Left hindlimb (tissue), 1 donor: ENCODE results near the gene G6PC1.
"Not testable (repeated sequence)": the region's sequence is repeated elsewhere in the genome, so short reads cannot be mapped to it uniquely, and the experiment has no call there.

Experiments used
- DNase-seq: peaks from one replicate; pipeline ENCODE4 v3.0.0-alpha.2; 2018

G6PC1 gene

GRCh38 chr17:42873932-42874695 is 26.5 kb upstream of the G6PC1 start:
- DNase-seq, result not testable (repeated sequence)

- no peak for DNase-seq
Observed at GRCh38 chr17:42877037-42877436, 23.6 kb upstream of the G6PC1 start.

GRCh38 chr17:42878123-42878880 is 22.3 kb upstream of the G6PC1 start:
- DNase-seq, result no peak

GRCh38 chr17:42878924-42879595 is 21.5 kb upstream of the G6PC1 start:
- DNase-seq, result no peak

GRCh38 chr17:42879596-42879985 is 21.0 kb upstream of the G6PC1 start:
- no peak for DNase-seq

- no peak for DNase-seq
Observed at GRCh38 chr17:42880776-42881310, 19.8 kb upstream of the G6PC1 start.

GRCh38 chr17:42881706-42882105 is 18.9 kb upstream of the G6PC1 start:
- DNase-seq, result not testable (repeated sequence)

GRCh38 chr17:42882166-42882565 is 18.4 kb upstream of the G6PC1 start:
- DNase-seq, result no peak

GRCh38 chr17:42883802-42884558 is 16.6 kb upstream of the G6PC1 start:
- no peak for DNase-seq

- not testable (repeated sequence) for DNase-seq
Observed at GRCh38 chr17:42885806-42886205, 14.8 kb upstream of the G6PC1 start.

- no peak for DNase-seq
Observed at GRCh38 chr17:42886283-42887176, 14.1 kb upstream of the G6PC1 start.

- DNase-seq, result no peak
Observed at GRCh38 chr17:42889809-42890208, 10.8 kb upstream of the G6PC1 start.

GRCh38 chr17:42891539-42892152 is 9.0 kb upstream of the G6PC1 start:
- DNase-seq, result peak; percentile 67

GRCh38 chr17:42893359-42893758 is 7.2 kb upstream of the G6PC1 start:
- peak; percentile 61 for DNase-seq

- DNase-seq, result no peak
Observed at GRCh38 chr17:42894283-42895184, 6.1 kb upstream of the G6PC1 start.

- peak; percentile 73 for DNase-seq
Observed at GRCh38 chr17:42895185-42895555, 5.4 kb upstream of the G6PC1 start.

- DNase-seq, result no peak
Observed at GRCh38 chr17:42898147-42898811, 2.3 kb upstream of the G6PC1 start.

GRCh38 chr17:42899981-42900380 is 618 bp upstream of the G6PC1 start:
- not testable (repeated sequence) for DNase-seq

- DNase-seq, result no peak
Observed at GRCh38 chr17:42901535-42902229, 1.1 kb downstream of the G6PC1 start.
